ENCODE data around the gene NPHP4.

- no peak for TF ChIP-seq CTCF (conservative IDR thresholded peaks at IDR 0.05; ENCODE audit: low read depth, low read length)
- TF ChIP-seq EZH2 (IDR thresholded peaks at IDR 0.05; ENCODE audit: low read length, unreplicated experiment), result no peak
- no peak for TF ChIP-seq EZH2phosphoT487 (IDR thresholded peaks at IDR 0.05; ENCODE audit: borderline replicate concordance, low read length)
Measured at GRCh38 chr1:5917281-5917590, 75.0 kb downstream of the NPHP4 start.
